ENCODE measurements around the gene PRKX.
"Not testable (repeated sequence)": the region's sequence is repeated elsewhere in the genome, so short reads cannot be mapped to it uniquely, and the experiment has no call there.

Gene PRKX

GRCh38 chrX:3713225-3713936, at the start of gene PRKX:
TSS of gene PRKX (minus strand) at chrX:3713649. CDS start at chrX:3713253, 396 bp downstream.
- DNase-seq (ENCODE audit: low read depth) = no peak

GRCh38 chrX:3763111-3763510, 49.7 kb upstream of the PRKX start:
- TF ChIP-seq, protein P1, sequence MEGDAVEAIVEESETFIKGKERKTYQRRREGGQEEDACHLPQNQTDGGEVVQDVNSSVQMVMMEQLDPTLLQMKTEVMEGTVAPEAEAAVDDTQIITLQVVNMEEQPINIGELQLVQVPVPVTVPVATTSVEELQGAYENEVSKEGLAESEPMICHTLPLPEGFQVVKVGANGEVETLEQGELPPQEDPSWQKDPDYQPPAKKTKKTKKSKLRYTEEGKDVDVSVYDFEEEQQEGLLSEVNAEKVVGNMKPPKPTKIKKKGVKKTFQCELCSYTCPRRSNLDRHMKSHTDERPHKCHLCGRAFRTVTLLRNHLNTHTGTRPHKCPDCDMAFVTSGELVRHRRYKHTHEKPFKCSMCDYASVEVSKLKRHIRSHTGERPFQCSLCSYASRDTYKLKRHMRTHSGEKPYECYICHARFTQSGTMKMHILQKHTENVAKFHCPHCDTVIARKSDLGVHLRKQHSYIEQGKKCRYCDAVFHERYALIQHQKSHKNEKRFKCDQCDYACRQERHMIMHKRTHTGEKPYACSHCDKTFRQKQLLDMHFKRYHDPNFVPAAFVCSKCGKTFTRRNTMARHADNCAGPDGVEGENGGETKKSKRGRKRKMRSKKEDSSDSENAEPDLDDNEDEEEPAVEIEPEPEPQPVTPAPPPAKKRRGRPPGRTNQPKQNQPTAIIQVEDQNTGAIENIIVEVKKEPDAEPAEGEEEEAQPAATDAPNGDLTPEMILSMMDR (IDR thresholded peaks at IDR 0.05; ENCODE audit: control insufficient read depth, extremely low read depth, insufficient read depth) = no peak
- no peak for DNase-seq (ENCODE audit: low read depth)
- no peak overlapping the region for H3K4me3 ChIP-seq (ENCODE audit: low read depth, low read length)

More at GRCh38 chrX:3713225-3713936, at the start of gene PRKX:
- TF ChIP-seq, protein P1 (IDR thresholded peaks at IDR 0.05; ENCODE audit: control insufficient read depth, extremely low read depth, insufficient read depth) = no peak
- H3K4me3 ChIP-seq (ENCODE audit: low read depth, low read length) = peak within 1 kb of the TSS; percentile 71

GRCh38 chrX:3757510-3758025, 44.1 kb upstream of the PRKX start:
- DNase-seq (ENCODE audit: low read depth) = no peak
- TF ChIP-seq, protein P1 (IDR thresholded peaks at IDR 0.05; ENCODE audit: control insufficient read depth, extremely low read depth, insufficient read depth) = no peak
- H3K4me3 ChIP-seq (ENCODE audit: low read depth, low read length) = no peak overlapping the region

GRCh38 chrX:3748052-3748559, 34.7 kb upstream of the PRKX start:
- DNase-seq (ENCODE audit: low read depth) = no peak
- no peak overlapping the region for H3K4me3 ChIP-seq (ENCODE audit: low read depth, low read length)
- TF ChIP-seq, protein P1 (IDR thresholded peaks at IDR 0.05; ENCODE audit: control insufficient read depth, extremely low read depth, insufficient read depth) = no peak

DNA sequence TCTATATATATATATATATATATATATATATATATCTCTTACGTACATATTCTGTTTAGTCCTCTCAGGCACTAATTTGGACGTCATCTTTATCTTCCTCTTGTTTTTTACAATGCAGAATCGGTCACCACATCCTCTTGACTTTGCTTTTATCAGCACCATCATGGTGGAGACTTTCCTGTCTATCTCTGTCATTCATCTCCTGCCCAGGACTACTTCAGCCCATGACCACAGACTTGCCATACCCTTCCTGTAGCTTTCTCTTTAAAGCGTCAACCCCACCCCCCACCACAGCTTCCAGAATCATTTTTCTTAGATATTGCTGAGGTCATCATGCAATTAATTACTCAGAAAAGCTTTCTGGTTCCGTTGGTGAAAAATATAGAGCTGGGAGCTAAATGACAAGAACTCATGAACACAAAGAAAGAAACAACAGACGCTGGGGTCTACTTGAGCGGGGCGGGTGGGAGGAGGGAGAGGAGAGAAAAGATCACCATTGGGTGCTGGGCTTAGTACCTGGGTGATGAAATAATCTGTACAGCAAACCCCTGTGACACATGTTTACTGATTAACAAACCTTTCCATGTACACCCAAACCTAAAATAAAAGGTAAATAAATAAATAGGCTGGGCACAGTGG, 30.5 kb upstream of the PRKX start:
- TF ChIP-seq, protein P1 (IDR thresholded peaks at IDR 0.05; ENCODE audit: control insufficient read depth, extremely low read depth, insufficient read depth) = no peak
- no peak for DNase-seq (ENCODE audit: low read depth)
- no peak overlapping the region for H3K4me3 ChIP-seq (ENCODE audit: low read depth, low read length)

DNA sequence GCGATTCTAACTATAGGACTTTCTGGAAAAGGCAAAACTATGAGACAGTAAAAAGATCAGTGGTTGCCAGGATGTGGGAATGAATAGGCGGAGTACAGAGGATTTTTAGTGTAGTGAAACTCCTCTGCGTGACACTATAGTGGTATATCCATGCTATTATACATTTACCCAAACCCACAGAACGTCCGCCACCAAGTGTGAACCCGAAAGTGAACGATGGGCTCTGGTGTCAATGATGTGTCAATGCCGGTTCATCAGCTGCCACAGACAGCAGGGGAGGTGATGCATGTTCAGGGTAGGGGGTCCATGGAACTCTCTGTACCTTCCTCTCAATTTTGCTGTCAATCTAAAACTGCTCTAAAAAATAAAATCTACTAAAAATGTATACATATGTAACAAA, 27.5 kb upstream of the PRKX start:
- H3K4me3 ChIP-seq (ENCODE audit: low read depth, low read length); DNase-seq (ENCODE audit: low read depth): not testable (repeated sequence)

GRCh38 chrX:3738509-3738908, 25.1 kb upstream of the PRKX start:
- no peak overlapping the region for H3K4me3 ChIP-seq (ENCODE audit: low read depth, low read length)
- TF ChIP-seq, protein P1 (IDR thresholded peaks at IDR 0.05; ENCODE audit: control insufficient read depth, extremely low read depth, insufficient read depth) = no peak
- DNase-seq (ENCODE audit: low read depth) = no peak

DNA sequence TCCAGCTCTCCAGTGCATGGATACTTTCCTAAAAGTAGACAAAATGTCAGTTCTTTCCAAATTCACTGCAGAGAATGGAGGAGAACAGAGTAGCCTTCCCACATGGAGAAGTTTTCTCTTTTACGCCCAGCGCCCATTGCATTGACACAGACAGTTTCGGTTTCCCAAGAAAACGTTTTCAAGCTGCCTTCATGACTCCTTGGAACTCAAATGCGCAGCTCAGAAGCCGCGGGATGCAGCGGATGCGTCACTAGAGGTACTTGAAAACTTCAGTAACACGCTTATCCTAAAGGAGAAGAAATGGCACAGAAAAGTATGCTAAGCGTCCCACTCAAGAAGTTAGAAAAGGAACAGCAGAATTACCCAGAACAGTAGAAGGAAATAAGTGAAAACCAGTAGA, 23.1 kb upstream of the PRKX start:
- DNase-seq (ENCODE audit: low read depth); H3K4me3 ChIP-seq (ENCODE audit: low read depth, low read length): not testable (repeated sequence)

DNA sequence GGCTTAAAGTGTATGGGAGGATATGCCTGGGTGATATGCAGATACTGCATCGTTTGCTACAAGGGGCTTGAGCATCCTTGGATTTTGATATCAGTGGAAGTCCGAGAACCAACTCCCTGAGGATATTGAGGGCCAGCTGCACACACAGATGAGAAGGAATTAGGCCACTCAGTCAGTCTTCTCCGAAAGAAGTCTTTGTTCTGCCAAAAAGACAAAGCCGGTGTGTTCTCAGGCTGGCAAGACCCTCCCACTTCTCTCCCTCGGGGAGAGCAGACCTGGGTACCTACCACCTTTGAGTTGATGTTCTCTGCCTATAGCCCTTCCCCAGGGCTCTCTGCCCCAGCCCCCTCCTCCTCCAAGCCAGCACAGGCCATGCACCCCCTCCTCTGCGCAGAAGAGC, 22.4 kb upstream of the PRKX start:
- DNase-seq (ENCODE audit: low read depth); H3K4me3 ChIP-seq (ENCODE audit: low read depth, low read length): not testable (repeated sequence)

DNA sequence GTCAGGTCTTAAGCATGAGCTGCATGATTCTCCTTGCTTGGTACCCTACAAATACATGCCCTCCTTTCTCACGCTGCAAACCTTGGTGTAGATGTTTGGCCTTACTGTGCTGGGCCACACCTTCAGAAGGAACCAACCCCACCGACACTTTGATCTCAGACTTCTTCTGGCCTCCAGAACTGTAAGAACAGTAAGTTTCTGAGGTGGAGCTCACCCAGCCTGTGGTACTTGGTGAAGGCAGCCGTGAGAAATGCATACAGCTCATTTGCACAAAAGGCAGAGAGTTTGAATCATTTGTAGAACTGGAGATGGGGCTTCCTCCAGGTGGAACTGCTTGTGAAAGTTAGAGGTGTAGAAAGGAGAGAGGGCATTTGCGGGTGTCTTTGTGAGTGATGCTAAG, 21.0 kb upstream of the PRKX start:
- H3K4me3 ChIP-seq (ENCODE audit: low read depth, low read length); DNase-seq (ENCODE audit: low read depth): not testable (repeated sequence)

Measured in LNCaP clone FGC (cell line).